Measurements from ENCODE around the gene MSH6.

DNA sequence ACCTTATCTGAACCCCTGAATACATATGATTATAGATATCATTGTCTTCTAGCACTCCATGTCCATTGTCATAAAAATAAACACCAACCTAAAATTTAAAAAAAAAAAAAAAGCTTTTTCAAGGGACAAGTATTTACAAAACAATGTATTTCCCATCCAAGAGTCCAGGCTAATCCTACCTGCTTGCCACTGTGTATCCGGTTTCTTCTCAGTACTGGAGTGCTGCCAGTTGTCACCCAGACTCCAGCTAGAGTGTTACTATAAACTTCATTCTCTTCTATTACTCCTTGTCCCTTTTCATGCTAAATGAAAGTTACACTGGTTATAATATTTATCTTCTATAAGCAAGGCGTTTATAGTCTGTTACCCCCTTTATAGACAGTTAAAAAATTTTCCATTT is 35.8 kb downstream of the MSH6 start:
- TF ChIP-seq, protein P1, sequence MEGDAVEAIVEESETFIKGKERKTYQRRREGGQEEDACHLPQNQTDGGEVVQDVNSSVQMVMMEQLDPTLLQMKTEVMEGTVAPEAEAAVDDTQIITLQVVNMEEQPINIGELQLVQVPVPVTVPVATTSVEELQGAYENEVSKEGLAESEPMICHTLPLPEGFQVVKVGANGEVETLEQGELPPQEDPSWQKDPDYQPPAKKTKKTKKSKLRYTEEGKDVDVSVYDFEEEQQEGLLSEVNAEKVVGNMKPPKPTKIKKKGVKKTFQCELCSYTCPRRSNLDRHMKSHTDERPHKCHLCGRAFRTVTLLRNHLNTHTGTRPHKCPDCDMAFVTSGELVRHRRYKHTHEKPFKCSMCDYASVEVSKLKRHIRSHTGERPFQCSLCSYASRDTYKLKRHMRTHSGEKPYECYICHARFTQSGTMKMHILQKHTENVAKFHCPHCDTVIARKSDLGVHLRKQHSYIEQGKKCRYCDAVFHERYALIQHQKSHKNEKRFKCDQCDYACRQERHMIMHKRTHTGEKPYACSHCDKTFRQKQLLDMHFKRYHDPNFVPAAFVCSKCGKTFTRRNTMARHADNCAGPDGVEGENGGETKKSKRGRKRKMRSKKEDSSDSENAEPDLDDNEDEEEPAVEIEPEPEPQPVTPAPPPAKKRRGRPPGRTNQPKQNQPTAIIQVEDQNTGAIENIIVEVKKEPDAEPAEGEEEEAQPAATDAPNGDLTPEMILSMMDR (IDR thresholded peaks at IDR 0.05; ENCODE audit: insufficient read depth, low read length) = no peak
- no peak for TF ChIP-seq POLR2AphosphoS5 (IDR thresholded peaks at IDR 0.05; ENCODE audit: low read depth)

Measured in HL-60 (cell line).